ENCODE measurements around the gene PEBP1.

The PEBP1 gene

GRCh38 chr12:118193958-118194357, 58.0 kb downstream of the PEBP1 start:
- no peak for DNase-seq (ENCODE audit: low read depth, low spot score)
